ENCODE measurements around the gene PRDM11.
A peak's percentile ranks its signal among the peaks of the same experiment; 100 is the strongest.

Gene PRDM11

GRCh38 chr11:45250035-45250718 lies 103.7 kb downstream of the PRDM11 start:
- Histone ChIP-seq H3K9ac (no peak overlapping the region), H3K36me3 (ENCODE audit: control insufficient read depth, insufficient read depth, low read length) (no peaks in the 10 kb centered on the region)

GRCh38 chr11:45252134-45252856 lies 105.9 kb downstream of the PRDM11 start:
- no peak overlapping the region for H3K27ac ChIP-seq
- no peaks in the 10 kb centered on the region for H3K36me3 ChIP-seq (ENCODE audit: control insufficient read depth, insufficient read depth, low read length)
- H3K27me3 ChIP-seq (ENCODE audit: control insufficient read depth, insufficient read depth, low read length) = no peaks in the 10 kb centered on the region
- no peaks in the 10 kb centered on the region for H3K79me2 ChIP-seq
- no peak overlapping the region for H2AFZ ChIP-seq
- no peak overlapping the region for H3K9ac ChIP-seq
- no peak overlapping the region for H3K4me3 ChIP-seq (ENCODE audit: low read depth, low read length)
- H3K9me3 ChIP-seq (ENCODE audit: control insufficient read depth, low read length) = no peaks in the 10 kb centered on the region
- H3K4me2 ChIP-seq (ENCODE audit: low read length) = no peak overlapping the region
- peak; percentile 38 for TF ChIP-seq CTCF (IDR thresholded peaks at IDR 0.05)
- H3K4me1 ChIP-seq = no peaks in the 10 kb centered on the region

More at GRCh38 chr11:45250035-45250718, 103.7 kb downstream of the PRDM11 start:
- Histone ChIP-seq H3K4me3 (ENCODE audit: low read depth, low read length) (no peak overlapping the region), H3K4me2 (ENCODE audit: low read length) (no peak overlapping the region), H3K27me3 (ENCODE audit: control insufficient read depth, insufficient read depth, low read length) (no peaks in the 10 kb centered on the region), H3K27ac (no peak overlapping the region), H3K4me1 (no peaks in the 10 kb centered on the region), H3K79me2 (no peaks in the 10 kb centered on the region), H2AFZ (no peak overlapping the region), H3K9me3 (ENCODE audit: control insufficient read depth, low read length) (no peaks in the 10 kb centered on the region)
- no peak for TF ChIP-seq CTCF (IDR thresholded peaks at IDR 0.05)

- no peaks in the 10 kb centered on the region for H3K27me3 ChIP-seq (ENCODE audit: control insufficient read depth, insufficient read depth, low read length)
- H3K36me3 ChIP-seq (ENCODE audit: control insufficient read depth, insufficient read depth, low read length) = no peaks in the 10 kb centered on the region
- H3K27ac ChIP-seq = no peak overlapping the region
- no peaks in the 10 kb centered on the region for H3K9me3 ChIP-seq (ENCODE audit: control insufficient read depth, low read length)
- no peak overlapping the region for H3K4me2 ChIP-seq (ENCODE audit: low read length)
- no peaks in the 10 kb centered on the region for H3K79me2 ChIP-seq
- H3K9ac ChIP-seq = no peak overlapping the region
- H3K4me3 ChIP-seq (ENCODE audit: low read depth, low read length) = no peak overlapping the region
- H3K4me1 ChIP-seq = no peaks in the 10 kb centered on the region
- H2AFZ ChIP-seq = no peak overlapping the region
- no peak for TF ChIP-seq CTCF (IDR thresholded peaks at IDR 0.05)
Measured at GRCh38 chr11:45252877-45253276, 106.4 kb downstream of the PRDM11 start.

- no peak overlapping the region for H3K27ac ChIP-seq
Measured at GRCh38 chr11:45253640-45254039, 107.2 kb downstream of the PRDM11 start.

More at GRCh38 chr11:45253640-45254039, 107.2 kb downstream of the PRDM11 start:
- Histone ChIP-seq H3K36me3 (ENCODE audit: control insufficient read depth, insufficient read depth, low read length) (no peaks in the 10 kb centered on the region), H2AFZ (no peak overlapping the region), H3K4me1 (no peaks in the 10 kb centered on the region), H3K4me2 (ENCODE audit: low read length) (no peak overlapping the region), H3K9ac (no peak overlapping the region), H3K79me2 (no peaks in the 10 kb centered on the region), H3K4me3 (ENCODE audit: low read depth, low read length) (no peak overlapping the region), H3K9me3 (ENCODE audit: control insufficient read depth, low read length) (no peaks in the 10 kb centered on the region), H3K27me3 (ENCODE audit: control insufficient read depth, insufficient read depth, low read length) (no peaks in the 10 kb centered on the region)
- TF ChIP-seq CTCF (IDR thresholded peaks at IDR 0.05) = no peak

Data from parathyroid adenoma (tissue), 2 donors.